Activated CD8-positive, alpha-beta memory T cell treated with anti-CD3 and anti-CD28 coated beads for 48 hours (primary cell): ENCODE data around the gene MPHOSPH10.
A peak's percentile ranks its signal among the peaks of the same experiment; 100 is the strongest.
"Not testable (repeated sequence)": the region's sequence is repeated elsewhere in the genome, so short reads cannot be mapped to it uniquely, and the experiment has no call there.

Experiments used
- DNase-seq, 3 experiments: peaks; one replicate each; pipeline ENCODE4 v3.0.0-alpha.2; 2020; ENCODE audit warnings: low read depth in 2 of 3, low spot score in 2 of 3

MPHOSPH10 gene

GRCh38 chr2:71122387-71123298 is 7.8 kb upstream of the MPHOSPH10 start:
- no peak for DNase-seq

- no peak for DNase-seq
These were observed 4.7 kb upstream of the MPHOSPH10 start for GRCh38 chr2:71125506-71126294.

GRCh38 chr2:71126957-71127356 is 3.5 kb upstream of the MPHOSPH10 start:
- DNase-seq, result no peak

DNA sequence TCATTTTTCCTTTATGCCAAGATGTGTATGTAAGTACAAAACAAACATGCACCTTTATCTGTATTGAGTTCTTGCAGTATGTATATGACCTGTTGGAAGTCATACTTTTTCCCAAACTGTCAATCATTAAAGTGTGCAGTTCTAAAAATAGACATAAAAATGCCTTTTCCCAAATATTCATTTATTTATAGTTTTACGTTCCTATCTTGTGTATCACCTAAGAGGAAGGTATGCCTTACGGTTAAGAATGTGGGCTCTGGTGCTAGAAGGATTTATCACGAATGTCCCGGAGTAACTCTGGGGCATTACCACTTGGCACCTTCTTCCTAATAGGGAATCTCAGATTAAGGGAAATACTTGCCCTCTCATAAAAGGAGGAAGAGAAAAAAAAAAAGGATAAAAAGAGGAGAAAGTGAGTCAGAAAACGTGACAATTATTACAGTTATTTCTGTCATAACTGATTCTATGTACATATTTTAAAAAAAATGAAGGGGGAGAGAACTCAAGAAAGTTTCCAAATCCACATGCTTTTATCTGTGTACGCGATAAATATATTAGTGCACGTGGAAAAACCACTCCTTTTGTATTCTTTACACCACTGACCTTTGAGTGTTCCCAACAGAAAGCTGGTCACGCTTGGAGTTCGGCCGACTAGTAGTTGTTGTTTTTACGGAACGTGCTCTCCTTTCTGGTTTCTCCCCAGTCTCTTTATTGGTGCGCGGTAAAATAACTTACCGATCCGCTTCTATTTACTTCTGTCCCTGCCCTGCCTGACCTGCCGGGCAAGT is 1.1 kb upstream of the MPHOSPH10 start:
- no peak for DNase-seq

- DNase-seq, result no peak
These were observed 607 bp upstream of the MPHOSPH10 start for GRCh38 chr2:71129902-71130151.

- no peak for DNase-seq
These were observed 441 bp downstream of the MPHOSPH10 start for GRCh38 chr2:71130905-71131244.

DNA sequence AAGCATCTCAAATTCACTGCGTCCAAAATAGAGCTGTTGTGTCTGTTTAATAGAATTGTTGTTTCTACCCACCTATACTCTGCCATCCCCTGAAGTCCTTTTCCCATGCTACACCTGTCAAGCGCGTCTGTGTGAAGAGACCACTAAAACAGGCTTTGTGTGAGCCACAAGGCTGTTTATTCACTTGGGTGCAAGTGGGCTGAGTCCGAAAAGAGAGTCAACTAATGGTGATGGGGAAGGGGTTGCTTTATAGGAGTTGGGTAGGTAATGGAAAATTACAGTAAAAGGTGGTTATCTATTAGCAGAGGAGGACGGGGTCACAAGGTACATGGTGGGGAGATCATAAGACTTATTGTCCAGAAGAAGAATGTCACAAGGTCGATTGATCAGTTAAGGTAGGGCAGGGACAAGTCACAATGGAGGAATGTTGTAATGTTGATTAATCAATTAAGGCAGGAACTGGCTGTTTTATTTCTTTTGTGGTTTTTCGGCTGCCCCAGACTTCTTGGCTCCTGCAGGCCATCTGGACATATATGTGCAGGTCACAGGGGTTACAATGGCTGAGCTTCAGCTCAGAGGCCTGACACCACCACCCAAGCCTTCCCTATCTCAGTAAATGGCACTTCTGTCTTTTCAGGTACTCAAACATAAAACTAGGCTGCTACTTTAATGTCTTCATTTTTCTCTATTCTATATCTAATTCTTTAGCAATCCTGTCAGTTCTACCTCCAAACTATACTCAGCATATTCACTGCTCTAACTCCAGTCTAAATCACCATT is 1.1 kb downstream of the MPHOSPH10 start:
- not testable (repeated sequence) for DNase-seq

- no peak for DNase-seq
These were observed 3.2 kb downstream of the MPHOSPH10 start for GRCh38 chr2:71133603-71134002.

DNA sequence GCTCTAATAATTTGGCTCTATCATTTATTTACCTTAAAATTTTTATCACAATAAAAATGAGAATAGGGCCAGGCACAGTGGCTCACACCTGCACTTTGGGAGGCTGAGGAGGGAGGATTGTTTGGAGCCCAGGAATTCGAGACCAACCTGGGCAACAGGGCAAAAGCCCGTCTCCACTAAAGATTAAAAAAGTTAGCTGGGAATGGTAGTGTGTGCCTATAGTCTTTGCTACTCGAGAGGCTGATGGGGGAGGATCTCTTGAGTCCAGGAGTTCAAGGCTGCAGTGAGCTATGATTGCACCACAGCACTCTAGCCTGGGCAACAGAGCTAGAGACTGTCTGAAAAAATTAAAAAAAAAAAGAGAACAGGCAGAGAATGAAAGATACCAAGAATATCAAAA is 5.7 kb downstream of the MPHOSPH10 start:
- DNase-seq, result no peak

GRCh38 chr2:71143782-71144181 is 13.3 kb downstream of the MPHOSPH10 start:
- no peak for DNase-seq

- no peak for DNase-seq
These were observed 18.2 kb downstream of the MPHOSPH10 start for GRCh38 chr2:71148506-71149063.

- no peak for DNase-seq
These were observed 19.8 kb downstream of the MPHOSPH10 start for GRCh38 chr2:71150082-71150816.

GRCh38 chr2:71151620-71152019 is 21.2 kb downstream of the MPHOSPH10 start:
- no peak for DNase-seq

DNA sequence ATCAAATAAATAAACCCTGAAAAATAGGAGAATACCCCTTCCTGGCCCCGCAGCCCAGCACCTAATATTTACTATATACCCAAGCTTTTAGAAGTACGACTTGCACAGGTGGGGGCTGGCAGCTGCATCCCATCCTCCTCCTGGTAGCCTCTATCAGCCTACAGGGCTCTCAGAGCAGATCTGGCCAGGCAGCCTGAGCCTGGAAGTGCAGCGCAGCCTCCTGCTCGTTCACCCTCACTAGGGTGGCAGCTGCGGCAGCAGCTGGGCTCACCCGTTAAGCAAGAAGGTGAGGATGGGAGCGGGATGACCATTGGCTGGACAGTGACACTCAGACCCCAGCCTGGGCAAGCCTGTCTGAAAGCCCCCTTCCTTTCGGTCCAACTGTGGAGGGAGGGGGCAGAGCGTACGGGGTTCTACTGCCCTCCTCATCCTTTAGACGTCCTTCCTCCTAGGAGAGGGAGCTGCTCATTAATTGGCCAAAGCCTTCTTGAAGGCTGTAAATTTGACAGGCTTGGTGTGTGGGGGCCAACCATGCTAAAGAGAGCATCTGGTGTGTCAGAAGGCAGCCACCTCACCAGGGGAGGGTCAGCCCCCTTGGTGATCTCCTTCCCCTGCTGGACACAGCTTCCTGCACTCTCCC is 23.3 kb downstream of the MPHOSPH10 start:
- no peak for DNase-seq

GRCh38 chr2:71154279-71154678 is 23.8 kb downstream of the MPHOSPH10 start:
- DNase-seq, result no peak

- DNase-seq, result no peak
These were observed 24.4 kb downstream of the MPHOSPH10 start for GRCh38 chr2:71154798-71155197.

GRCh38 chr2:71155846-71156245 is 25.4 kb downstream of the MPHOSPH10 start:
- DNase-seq, result no peak

- no peak for DNase-seq
These were observed 26.1 kb downstream of the MPHOSPH10 start for GRCh38 chr2:71156573-71156972.

DNA sequence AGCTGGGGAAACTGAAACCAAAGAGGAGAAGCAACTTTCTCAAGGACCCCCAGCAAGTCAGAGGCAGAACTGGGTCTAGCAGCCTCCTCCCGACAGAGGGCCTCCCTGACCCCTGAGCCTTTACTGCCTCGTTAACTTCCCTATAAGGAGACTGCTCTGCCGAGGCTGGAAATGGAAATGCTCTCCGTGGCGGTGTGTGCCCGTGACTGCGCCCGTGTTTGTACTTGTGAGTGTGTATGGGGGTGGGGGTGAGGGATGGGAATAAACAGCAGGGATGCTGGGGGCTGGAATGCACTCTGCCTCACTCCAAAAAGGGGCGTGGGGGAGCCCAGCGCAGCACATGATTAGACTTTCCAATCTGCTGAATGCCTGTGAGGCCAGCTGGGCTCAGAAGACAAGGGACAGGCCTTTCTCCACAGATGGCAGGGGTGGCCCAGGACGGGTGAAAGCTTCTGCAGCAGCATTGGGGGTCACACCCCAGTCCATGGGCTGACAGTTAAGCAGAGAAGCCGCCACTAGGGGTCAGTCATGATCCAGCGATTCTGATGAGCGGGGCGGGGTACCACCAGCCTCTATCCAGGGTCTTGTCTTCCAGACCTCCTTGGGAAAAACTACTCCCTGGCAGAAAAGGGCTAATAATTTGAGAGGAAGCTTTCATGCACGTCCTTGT is 26.8 kb downstream of the MPHOSPH10 start:
- peak; percentile 17 to 65 (median 40) for DNase-seq
